Caki2 (cell line): ENCODE results near the gene IL27RA. TPM values are rescaled to one million over a fixed set of nuclear protein-coding genes. Genes with fewer than 3 reads are reported as not detected.
"Not testable (repeated sequence)": the region's sequence is repeated elsewhere in the genome, so short reads cannot be mapped to it uniquely, and the experiment has no call there.

ENCODE experiments used
- DNase-seq: peaks from one replicate; pipeline ENCODE4 v3.0.0-alpha.2; 2015; ENCODE audit warnings: low read depth
- in situ Hi-C: cut with HindIII; loops from 2 replicates; pipeline ENCODE4 v1.10.0; 2016; ENCODE audit warnings: low sequenced_read_pairs, low pct_unique_long_range_greater_than_20kb, mixed read lengths
- total RNA-seq: library from RNA; depleted of rRNA; stranded (reverse); fragments of >200 nt; shearing (Covaris generic); gene quantifications from 2 replicates; pipeline ENCODE4 v1.2.3, GENCODE V29; 2014; ENCODE audit warnings: low replicate concordance

Gene IL27RA
- total RNA-seq, 1 experiment from 2014 or later, result 15.6 TPM

- in situ Hi-C loops, result no loop called here
- no peak for DNase-seq
These were observed 9.1 kb upstream of the IL27RA start for GRCh38 chr19:14022469-14022868.

DNA sequence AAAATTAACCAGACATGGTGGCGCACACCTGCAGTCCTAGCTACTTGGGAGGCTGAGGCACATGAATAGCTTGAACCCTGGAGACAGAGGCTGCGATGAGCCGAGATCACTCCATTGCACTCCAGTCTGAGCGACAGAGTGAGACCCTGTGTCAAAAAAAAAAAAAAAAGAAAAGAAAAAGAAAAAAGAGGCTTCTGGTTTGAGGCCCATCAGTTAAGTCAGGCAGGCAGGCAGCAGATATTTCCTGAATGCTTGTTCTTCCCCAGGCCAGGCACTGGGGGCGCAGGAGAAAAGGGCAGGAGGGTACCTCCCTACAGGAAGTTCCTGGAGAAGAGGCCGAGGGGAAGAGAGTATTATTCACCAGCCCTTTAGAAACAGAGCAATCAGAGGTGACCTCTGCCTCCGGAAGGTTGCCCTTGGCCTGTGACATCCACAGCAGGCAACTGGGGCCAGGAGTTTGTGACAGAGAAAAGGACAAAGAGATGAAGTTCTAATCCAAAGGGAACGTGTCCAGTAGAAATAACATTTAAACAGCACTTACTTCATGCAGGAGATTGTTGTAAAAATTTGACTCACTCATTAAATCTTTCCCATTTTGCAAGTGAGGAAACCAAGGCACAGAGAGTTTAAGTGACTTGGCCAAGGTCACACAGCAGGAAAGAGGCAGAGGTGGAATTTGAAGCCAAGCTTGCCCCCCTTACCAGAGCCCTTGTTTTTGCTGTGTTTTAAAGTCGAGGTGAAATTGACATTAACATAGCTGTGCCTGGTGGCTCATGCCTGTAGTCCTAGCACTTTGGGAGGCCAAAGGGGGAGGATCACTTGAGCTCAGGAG, 7.9 kb upstream of the IL27RA start:
- DNase-seq, result peak; percentile 58
- in situ Hi-C loops, result no loop called here

GRCh38 chr19:14026652-14027192, 4.8 kb upstream of the IL27RA start:
- DNase-seq, in situ Hi-C loops: not testable (repeated sequence)

- DNase-seq, result no peak
- in situ Hi-C loops, result no loop called here
These were observed 3.6 kb upstream of the IL27RA start, which contains the start of gene RLN3 for GRCh38 chr19:14027856-14028450. Gene RLN3 (plus strand): TSS chr19:14028148. CDS start chr19:14028205, 57 bp downstream.

GRCh38 chr19:14028901-14029300, 2.7 kb upstream of the IL27RA start:
- in situ Hi-C loops, result no loop called here
- no peak for DNase-seq

GRCh38 chr19:14030997-14031718, 404 bp upstream of the IL27RA start:
- no peak for DNase-seq

GRCh38 chr19:14033946-14034345, 2.4 kb downstream of the IL27RA start:
- in situ Hi-C loops, result no loop called here

More at GRCh38 chr19:14030997-14031718, 404 bp upstream of the IL27RA start:
- in situ Hi-C loops, result no loop called here

GRCh38 chr19:14035159-14035558, 3.6 kb downstream of the IL27RA start:
- DNase-seq, in situ Hi-C loops: not testable (repeated sequence)

More at GRCh38 chr19:14033946-14034345, 2.4 kb downstream of the IL27RA start:
- no peak for DNase-seq

DNA sequence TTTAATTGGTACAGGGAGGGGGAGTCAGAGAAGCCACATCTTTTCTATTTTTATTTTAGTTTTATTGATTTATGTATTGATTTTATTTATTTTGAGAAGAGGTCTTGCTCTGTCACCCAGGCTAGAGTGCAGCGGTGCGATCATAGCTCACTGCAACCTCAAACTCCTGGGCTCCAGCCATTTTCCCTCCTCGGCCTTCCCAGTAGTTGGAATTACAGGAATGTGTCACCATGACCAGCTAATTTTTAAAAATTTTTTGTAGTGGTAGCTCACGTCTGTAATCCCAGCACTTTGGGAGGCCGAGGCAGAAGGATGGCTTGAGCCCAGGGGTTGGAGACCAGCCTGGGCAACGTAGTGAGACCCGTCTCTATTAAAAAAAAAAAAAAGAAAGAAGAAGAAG, 4.1 kb downstream of the IL27RA start:
- peak; percentile 18 for DNase-seq
- in situ Hi-C loops, result no loop called here

- in situ Hi-C loops, result no loop called here
- no peak for DNase-seq
These were observed 7.6 kb downstream of the IL27RA start for GRCh38 chr19:14039181-14039580.

- in situ Hi-C loops, result not testable (repeated sequence)
- peak; percentile 69 for DNase-seq
These were observed 11.4 kb downstream of the IL27RA start for GRCh38 chr19:14042659-14043608.

DNA sequence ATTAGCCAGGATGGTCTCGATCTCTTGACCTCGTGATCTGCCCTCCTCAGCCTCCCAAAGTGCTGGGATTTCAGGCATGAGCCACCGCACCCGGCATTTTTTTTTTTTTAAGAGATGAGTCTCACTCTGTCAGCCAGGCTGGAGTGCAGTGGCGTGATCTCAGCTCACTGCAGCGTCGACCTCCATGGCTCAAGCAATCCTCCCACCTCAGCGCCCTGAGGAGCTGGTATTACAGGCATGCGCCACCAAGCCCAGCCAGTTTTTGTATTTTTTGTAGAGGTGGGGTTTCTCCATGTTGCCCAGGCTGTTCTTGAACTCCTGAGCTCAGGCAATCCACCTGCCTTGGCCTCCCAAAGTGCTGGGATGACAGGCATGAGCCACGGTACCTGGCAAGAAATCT, 16.3 kb downstream of the IL27RA start:
- DNase-seq, in situ Hi-C loops: not testable (repeated sequence)

DNA sequence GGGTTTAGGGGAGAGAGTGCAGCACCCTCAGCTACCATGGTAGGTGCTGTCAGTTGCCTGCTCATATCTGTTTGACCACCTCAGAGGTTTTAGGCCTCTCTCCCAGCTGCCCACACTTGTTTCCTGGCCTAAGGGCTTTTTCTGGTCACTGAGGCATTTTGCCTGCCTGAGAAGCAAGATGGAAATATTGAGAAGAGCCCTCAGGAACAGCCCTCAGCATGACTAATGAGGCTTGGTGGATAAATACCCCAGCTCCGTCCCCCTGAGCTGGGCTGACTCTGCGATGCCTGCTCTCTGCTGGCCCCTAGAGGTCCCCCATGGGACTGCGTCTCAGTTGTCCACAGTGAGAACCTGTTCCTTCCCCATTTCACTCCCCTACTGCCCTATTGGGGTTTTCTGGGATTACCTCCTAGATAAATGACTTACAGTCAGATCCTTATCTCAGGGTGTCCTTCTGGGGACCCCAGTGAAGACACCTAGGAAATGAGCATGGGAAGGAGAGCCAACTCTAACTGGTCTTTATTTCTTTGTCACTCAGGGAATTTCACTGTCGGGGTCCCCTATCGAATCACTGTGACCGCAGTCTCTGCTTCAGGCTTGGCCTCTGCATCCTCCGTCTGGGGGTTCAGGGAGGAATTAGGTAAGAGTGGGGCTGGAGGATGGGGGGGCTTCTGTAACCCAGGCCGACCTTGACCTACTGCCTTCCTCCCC, 17.0 kb downstream of the IL27RA start:
- in situ Hi-C loops, result no loop called here
- peak; percentile 17 for DNase-seq

DNA sequence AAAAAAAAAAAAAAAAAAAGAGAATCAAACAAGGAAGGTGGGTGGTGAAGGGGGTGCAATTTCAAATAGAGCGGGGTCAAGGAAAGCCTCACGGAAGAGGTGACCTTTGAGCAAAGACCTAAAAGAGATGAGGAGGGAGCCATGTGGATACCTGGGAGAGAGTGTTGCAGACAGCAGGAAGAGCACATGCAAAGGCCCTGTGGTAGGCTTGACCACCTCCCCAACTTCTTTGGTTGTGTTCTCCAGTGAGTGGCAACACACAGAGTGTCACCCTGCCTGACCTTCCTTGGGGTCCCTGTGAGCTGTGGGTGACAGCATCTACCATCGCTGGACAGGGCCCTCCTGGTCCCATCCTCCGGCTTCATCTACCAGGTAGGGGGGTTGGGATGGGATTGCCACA, 18.9 kb downstream of the IL27RA start:
- in situ Hi-C loops, result no loop called here
- no peak for DNase-seq

GRCh38 chr19:14050961-14051360, 19.4 kb downstream of the IL27RA start:
- in situ Hi-C loops, DNase-seq: not testable (repeated sequence)

- no peak for DNase-seq
- in situ Hi-C loops, result no loop called here
These were observed 20.4 kb downstream of the IL27RA start for GRCh38 chr19:14051980-14052379.

DNA sequence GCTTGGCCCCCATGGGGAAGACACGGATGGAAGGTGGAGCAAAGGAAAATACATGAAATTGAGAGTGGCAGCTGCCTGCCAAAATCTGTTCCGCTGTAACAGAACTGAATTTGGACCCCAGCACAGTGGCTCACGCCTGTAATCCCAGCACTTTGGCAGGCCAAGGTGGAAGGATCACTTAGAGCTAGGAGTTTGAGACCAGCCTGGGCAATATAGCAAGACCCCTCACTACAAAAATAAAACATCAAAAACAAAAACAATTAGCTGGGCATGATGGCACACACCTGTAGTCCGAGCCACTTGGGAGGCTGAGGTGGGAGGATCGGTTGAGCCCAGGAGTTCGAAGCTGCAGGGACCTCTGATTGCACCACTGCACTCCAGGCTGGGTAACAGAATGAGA, 20.9 kb downstream of the IL27RA start:
- no peak for DNase-seq
- in situ Hi-C loops, result no loop called here
